AG04449 (cell line): Measurements from ENCODE around the gene APH1A.

Experiments used
- CTCF ChIA-PET: fragments of 350-600 bp; formaldehyde crosslinking; extraction: SDS; loops from one replicate; lab custom pipeline; 2021; ENCODE audit warnings: antibody characterized with exemption; lab: Yijun Ruan, JAX
- POLR2A ChIA-PET: fragments of 400-600, 350-600 bp; formaldehyde crosslinking; extraction: SDS; loops from one replicate; lab custom pipeline; 2020; ENCODE audit warnings: antibody characterized with exemption, inconsistent platforms; lab: Yijun Ruan, JAX
- DNase-seq: peaks from one replicate; pipeline ENCODE4 v3.0.0-alpha.2; 2010; ENCODE audit warnings: low read depth, low spot score
- H3K4me3 ChIP-seq: 2 replicates; pipeline ENCODE4 v1.5.1; 2011; ENCODE audit warnings: low read depth, mild to moderate bottlenecking, control low read depth, low read length
- TF ChIP-seq, protein P1 (sequence below): IDR thresholded peaks from one replicate; pipeline ENCODE4 v1.5.1; 2011; ENCODE audit warnings: mild to moderate bottlenecking, moderate library complexity, low read length, control low read depth, inconsistent platforms; ENCODE audit not compliant: insufficient read depth; ENCODE audit errors: missing control alignments

Gene APH1A

DNA sequence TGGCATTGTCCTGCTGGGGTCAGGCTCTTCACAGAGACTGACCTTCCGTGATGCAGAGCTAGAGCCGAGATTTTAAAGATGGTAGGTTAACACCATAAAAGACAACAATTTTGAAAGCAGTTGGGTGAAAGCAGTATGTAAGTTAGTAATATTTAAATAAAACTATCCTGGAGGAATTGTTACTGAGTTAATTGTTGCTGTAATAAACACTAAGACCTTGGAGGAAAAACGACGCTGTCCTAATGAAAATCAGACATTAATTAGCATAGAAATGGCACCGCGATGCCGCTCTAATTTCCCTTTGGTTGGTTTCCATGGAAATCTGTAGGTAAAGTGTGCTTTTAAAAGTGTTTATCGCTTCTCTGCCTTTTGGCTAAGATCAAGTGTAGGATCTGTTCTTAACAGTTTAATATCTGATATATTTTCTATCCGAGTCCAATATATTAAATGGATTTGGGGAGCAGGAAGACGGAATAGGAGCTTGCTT, 32.2 kb downstream of the APH1A start:
- no peak for DNase-seq
- peak overlapping the region; percentile 89 for H3K4me3 ChIP-seq
- CTCF ChIA-PET = interaction anchor here (0.6 to 1.3 kb wide), 3 partner anchors 15 to 45 kb away, joined by 3 to 7 read pairs (median 4); no protein-coding TSS in a partner anchor
- TF ChIP-seq, protein P1, sequence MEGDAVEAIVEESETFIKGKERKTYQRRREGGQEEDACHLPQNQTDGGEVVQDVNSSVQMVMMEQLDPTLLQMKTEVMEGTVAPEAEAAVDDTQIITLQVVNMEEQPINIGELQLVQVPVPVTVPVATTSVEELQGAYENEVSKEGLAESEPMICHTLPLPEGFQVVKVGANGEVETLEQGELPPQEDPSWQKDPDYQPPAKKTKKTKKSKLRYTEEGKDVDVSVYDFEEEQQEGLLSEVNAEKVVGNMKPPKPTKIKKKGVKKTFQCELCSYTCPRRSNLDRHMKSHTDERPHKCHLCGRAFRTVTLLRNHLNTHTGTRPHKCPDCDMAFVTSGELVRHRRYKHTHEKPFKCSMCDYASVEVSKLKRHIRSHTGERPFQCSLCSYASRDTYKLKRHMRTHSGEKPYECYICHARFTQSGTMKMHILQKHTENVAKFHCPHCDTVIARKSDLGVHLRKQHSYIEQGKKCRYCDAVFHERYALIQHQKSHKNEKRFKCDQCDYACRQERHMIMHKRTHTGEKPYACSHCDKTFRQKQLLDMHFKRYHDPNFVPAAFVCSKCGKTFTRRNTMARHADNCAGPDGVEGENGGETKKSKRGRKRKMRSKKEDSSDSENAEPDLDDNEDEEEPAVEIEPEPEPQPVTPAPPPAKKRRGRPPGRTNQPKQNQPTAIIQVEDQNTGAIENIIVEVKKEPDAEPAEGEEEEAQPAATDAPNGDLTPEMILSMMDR = no peak
- POLR2A ChIA-PET = no interaction called here

DNA sequence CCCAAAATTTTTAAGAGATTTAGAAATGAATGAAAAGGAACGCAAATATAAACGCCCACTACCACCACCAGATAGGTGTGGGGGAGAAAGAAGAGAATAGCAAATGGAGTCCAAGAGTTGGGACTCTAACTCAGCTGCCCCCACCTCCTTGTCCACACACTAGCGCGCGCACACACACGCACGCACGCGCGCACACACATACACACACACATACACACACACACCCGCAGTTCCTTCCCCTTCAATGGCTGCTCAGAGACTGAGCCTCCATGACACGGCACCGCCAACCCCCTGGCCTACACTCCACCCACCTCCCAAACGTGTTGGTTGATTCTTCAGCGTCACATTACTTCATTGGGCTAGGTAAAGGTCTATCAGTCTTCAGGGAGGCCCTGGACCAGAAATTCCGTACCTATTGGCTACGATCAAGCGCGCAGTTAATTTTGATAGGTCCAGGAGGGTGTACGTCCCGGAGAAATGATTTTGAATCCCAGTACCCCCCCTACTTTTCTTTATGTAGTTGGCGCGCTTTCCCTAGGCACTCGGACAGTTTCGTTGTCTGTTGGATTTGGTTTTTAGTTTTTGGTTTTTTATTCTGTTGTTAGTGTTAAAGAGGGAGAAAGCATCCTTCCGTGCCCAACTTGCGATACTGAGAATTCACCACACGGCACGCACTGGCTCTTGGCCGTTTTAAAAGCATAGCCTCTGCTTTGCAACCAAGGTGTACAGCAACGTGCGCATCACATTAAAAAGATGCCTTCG, 32.8 kb downstream of the APH1A start, which contains the start of gene ANP32E:
Gene ANP32E (minus strand): TSS at position 261 of the 762 bp plus-strand sequence. CDS start 326 bp downstream, outside the sequence.
- ChIA-PET CTCF (interaction anchor here (0.6 to 1.3 kb wide), 7 partner anchors 15 to 46 kb away, joined by 3 to 7 read pairs (median 4); partner anchors contain the start of gene C1orf54), POLR2A (no interaction called here)
- DNase-seq = peak; percentile 98
- TF ChIP-seq, protein P1 = no peak
- H3K4me3 ChIP-seq = peak within 1 kb of the TSS; percentile 89

DNA sequence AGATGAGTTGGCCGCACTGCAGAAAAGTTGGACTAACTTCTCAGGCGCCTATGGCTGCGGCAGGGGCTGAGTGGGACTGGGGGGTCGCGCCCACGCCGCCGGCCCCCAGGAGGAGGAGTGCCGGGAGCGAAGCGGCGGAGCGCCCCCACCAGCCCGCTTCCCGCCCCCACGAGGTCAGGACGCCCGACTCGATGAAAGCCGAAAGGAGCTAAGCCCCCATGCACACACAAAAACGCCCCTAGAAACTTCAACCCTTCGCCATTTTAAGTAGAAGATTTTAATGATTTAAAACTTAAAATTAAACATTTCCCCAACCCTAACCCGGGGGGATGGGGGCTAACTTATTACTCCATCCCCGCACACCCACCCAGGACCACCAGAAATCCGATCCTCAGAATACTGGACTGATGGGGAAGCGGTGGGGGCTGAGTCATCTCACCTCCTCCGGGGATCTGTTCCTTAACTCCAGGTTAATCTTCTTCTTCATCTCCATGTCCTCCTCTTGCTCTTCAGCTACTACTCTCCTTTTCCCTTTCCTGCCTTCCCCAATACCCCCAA, 33.4 kb downstream of the APH1A start:
- ChIA-PET POLR2A (no interaction called here), CTCF (interaction anchor here (0.7 to 1.1 kb wide), 4 partner anchors 20 to 44 kb away, joined by 3 to 4 read pairs (median 4); partner anchors contain the start of gene C1orf54)
- peak overlapping the region; percentile 89 for H3K4me3 ChIP-seq
- no peak for DNase-seq
- TF ChIP-seq, protein P1 = no peak

DNA sequence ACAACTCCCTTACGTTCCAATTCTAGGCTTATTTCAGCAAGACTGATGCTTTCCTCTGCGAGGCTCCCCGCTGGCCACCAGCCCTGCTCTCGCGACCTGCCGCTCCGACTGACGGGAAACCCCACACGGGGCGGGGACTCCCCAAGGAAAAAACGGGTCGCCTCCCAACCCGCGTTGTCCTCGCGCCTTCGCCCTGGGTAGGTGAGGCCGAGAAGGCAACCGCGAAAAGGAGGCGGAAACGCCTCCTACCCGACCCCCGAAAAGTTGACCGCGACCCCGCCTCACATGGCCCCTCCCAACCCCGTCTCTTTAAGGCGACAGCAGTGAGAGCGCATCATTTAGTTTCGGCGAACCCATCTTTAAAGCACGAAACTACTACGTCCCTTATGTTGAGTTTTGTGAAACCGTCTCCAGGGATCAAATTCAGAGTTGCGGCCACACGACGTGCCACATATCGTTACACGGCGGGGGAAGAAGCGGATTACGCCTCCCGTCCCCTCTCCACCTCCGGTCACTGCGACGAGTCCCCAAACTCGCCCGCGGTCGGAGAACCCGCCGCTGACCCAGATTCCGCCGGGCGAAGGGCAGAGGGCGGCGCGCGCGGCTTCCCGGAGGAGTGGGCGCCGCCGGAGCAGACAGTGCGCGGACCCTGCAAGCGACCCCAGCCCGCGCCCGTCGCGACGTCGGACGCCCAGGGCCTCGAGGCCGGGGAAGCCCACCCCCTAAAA, 34.1 kb downstream of the APH1A start:
- ChIA-PET POLR2A (interaction anchor here (0.7 to 0.9 kb wide), 3 partner anchors 48 to 83 kb away, joined by 3 to 6 read pairs (median 3); partner anchors contain the start of gene CIART), CTCF (interaction anchor here (0.8 to 4.6 kb wide), 7 partner anchors 14 to 162 kb away, joined by 3 to 30 read pairs (median 4); no protein-coding TSS in a partner anchor)
- DNase-seq = no peak
- H3K4me3 ChIP-seq = peak overlapping the region; percentile 89
- TF ChIP-seq, protein P1 = no peak

DNA sequence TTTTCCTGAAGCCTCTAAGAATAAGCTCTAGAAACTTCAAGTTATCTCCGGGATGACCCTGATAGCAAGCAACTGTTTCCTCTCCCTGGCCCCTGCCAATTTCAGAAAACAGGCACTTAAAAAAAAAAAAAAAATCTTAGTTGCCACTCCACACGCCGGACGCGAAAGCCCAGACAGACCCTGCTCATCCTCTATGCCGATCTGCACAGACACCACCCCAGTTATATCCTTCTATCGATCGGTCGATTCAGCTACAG, 34.6 kb downstream of the APH1A start:
- POLR2A ChIA-PET = interaction anchor here (0.7 to 0.9 kb wide), 3 partner anchors 48 to 82 kb away, joined by 3 to 6 read pairs (median 3); partner anchors contain the start of gene CIART
- H3K4me3 ChIP-seq = peak overlapping the region; percentile 89
- CTCF ChIA-PET = interaction anchor here (1.0 to 4.6 kb wide), 6 partner anchors 10 to 162 kb away, joined by 3 to 30 read pairs (median 4); no protein-coding TSS in a partner anchor
- no peak for DNase-seq
- TF ChIP-seq, protein P1 = no peak
